ENCODE results near the gene CROCC2.

GRCh38 chr2:240873805-240874714, 32.1 kb upstream of the CROCC2 start:
- TF ChIP-seq CTCF (IDR thresholded peaks at IDR 0.05; ENCODE audit: borderline replicate concordance, extremely low read depth, low read length, poor library complexity, severe bottlenecking) (no peak), EZH2 (IDR thresholded peaks at IDR 0.05; ENCODE audit: borderline replicate concordance, low read depth, low read length, severe bottlenecking) (no peak)

Data from DND-41 (cell line).